ENCODE data around the gene MBD3L1.

- no peak for TF ChIP-seq EZH2phosphoT487 (IDR thresholded peaks at IDR 0.05)
- no peak for TF ChIP-seq CTCF (IDR thresholded peaks at IDR 0.05)
These were observed 10.4 kb upstream of the MBD3L1 start for GRCh38 chr19:8821748-8822241.

Measured in neural progenitor cell (in vitro differentiated cells).